Effector memory CD4-positive, alpha-beta T cell (primary cell): ENCODE measurements around the gene SMC5.

Experiments used
- DNase-seq, 3 donors: peaks; one replicate each; pipeline ENCODE4 v3.0.0-alpha.2; 2020
- H3K27ac ChIP-seq: 2 replicates; pipeline ENCODE4 v1.7.0; 2013; ENCODE audit warnings: mild to moderate bottlenecking, low read length, moderate library complexity; ENCODE audit not compliant: insufficient read depth, poor library complexity, severe bottlenecking
- H3K27me3 ChIP-seq: replicated peaks from 2 replicates; pipeline ENCODE4 v1.7.0; 2013; ENCODE audit warnings: mild to moderate bottlenecking, low read length; ENCODE audit not compliant: insufficient read depth, control insufficient read depth, poor library complexity, severe bottlenecking
- H3K36me3 ChIP-seq: 2 replicates; pipeline ENCODE4 v1.7.0; 2013; ENCODE audit warnings: mild to moderate bottlenecking, low read length, moderate library complexity; ENCODE audit not compliant: control insufficient read depth, insufficient read depth
- H3K4me1 ChIP-seq: 2 replicates; pipeline ENCODE4 v1.7.0; 2013; ENCODE audit warnings: low read length, mild to moderate bottlenecking; ENCODE audit not compliant: control insufficient read depth, insufficient read depth, poor library complexity, severe bottlenecking
- H3K4me3 ChIP-seq: 2 replicates; pipeline ENCODE4 v1.7.0; 2013; ENCODE audit warnings: low read length, low read depth, mild to moderate bottlenecking; ENCODE audit not compliant: insufficient read depth, poor library complexity, severe bottlenecking
- H3K9me3 ChIP-seq: 2 replicates; pipeline ENCODE4 v1.7.0; 2013; ENCODE audit warnings: mild to moderate bottlenecking, low read length, moderate library complexity; ENCODE audit not compliant: control insufficient read depth

SMC5 gene

DNA sequence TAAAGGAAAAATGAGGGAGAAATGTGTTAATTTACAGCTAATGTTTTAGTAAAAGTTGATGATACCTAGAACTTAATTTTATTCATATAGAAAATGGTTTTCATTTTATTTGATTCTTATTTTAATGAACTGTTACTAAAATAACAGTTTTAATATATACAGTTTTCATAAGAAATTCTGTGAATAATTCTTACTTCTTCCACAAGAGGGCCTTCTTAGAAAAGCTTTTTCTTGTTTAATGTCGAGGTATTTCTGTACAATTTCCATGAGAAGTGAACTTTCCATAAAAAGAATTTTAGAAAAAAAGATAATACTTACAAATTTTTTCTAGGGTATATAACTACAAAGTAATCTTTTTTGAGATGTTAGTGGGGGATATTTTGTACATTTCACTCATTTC is 81.8 kb downstream of the SMC5 start:
- no peak overlapping the region for H3K4me3 ChIP-seq
- DNase-seq: no peak
- no peaks in the 10 kb centered on the region for H3K27me3 ChIP-seq
- no peaks in the 10 kb centered on the region for H3K9me3 ChIP-seq
- no peaks in the 10 kb centered on the region for H3K4me1 ChIP-seq
- H3K27ac ChIP-seq: no peak overlapping the region
- no peaks in the 10 kb centered on the region for H3K36me3 ChIP-seq

DNA sequence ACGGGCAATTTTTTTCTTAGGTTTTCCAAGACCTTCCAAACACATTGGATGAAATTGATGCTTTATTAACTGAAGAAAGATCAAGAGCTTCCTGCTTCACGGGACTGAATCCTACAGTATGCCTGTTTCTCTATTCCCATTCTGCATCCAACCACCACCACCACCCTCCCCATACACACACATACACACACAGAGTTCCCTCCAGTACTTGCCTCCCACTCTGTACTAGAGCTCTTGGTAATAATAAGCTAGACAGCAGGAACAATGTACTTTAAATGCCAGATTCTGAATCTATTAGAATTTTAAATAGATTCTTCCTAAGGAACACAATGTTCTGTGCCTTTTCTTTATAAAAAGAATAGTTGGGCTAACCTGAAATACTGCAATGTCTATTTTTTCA is 88.3 kb downstream of the SMC5 start:
- H3K27ac ChIP-seq: no peak overlapping the region
- no peaks in the 10 kb centered on the region for H3K27me3 ChIP-seq
- DNase-seq: no peak
- H3K9me3 ChIP-seq: no peaks in the 10 kb centered on the region
- H3K4me1 ChIP-seq: no peaks in the 10 kb centered on the region
- H3K4me3 ChIP-seq: no peak overlapping the region
- peaks cover 18% of the 10 kb centered on the region for H3K36me3 ChIP-seq

DNA sequence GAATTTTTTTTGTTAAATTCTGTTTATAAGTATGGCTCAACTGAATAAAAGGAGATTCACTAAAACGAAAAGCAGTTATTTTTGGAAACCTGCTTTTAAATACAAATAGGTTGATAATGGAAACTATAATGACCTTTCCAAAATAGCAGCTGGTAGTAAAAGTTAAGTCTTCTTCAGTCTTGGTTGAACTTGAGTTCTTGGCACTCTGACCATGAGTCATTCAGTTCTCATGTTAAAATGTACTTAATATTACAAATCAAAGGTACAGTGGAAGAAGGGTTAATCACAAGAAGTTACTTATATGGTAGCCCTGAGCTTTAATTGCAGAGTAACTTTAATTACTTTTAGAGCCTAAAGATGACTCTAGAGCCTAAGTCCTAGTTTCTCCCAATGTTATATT is 93.6 kb downstream of the SMC5 start:
- no peaks in the 10 kb centered on the region for H3K9me3 ChIP-seq
- no peaks in the 10 kb centered on the region for H3K27me3 ChIP-seq
- no peak overlapping the region for H3K27ac ChIP-seq
- no peaks in the 10 kb centered on the region for H3K4me1 ChIP-seq
- no peak for DNase-seq
- peaks cover 9% of the 10 kb centered on the region for H3K36me3 ChIP-seq
- H3K4me3 ChIP-seq: no peak overlapping the region

DNA sequence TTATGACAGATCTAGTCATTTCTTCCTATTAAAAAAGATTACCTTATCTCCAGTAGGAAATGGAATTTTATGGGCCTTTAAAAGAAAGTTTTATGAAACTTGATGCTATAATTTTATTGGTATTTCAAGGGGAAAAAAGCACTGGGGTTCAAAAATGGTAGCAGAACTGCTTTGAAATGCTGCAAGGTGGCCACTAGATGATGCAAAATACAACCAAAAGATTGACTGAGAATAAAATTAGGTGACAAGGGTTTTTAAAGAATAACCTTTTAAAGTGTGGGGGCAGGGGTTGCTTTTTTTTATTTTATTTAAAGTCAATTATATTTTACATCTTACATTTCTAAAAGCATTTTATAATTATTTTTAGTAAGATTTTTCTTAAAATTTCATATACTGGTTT is 94.0 kb downstream of the SMC5 start:
- Histone ChIP-seq H3K4me3 (no peak overlapping the region), H3K36me3 (peaks cover 9% of the 10 kb centered on the region), H3K4me1 (no peaks in the 10 kb centered on the region), H3K27me3 (no peaks in the 10 kb centered on the region), H3K9me3 (no peaks in the 10 kb centered on the region), H3K27ac (no peak overlapping the region)
- no peak for DNase-seq

DNA sequence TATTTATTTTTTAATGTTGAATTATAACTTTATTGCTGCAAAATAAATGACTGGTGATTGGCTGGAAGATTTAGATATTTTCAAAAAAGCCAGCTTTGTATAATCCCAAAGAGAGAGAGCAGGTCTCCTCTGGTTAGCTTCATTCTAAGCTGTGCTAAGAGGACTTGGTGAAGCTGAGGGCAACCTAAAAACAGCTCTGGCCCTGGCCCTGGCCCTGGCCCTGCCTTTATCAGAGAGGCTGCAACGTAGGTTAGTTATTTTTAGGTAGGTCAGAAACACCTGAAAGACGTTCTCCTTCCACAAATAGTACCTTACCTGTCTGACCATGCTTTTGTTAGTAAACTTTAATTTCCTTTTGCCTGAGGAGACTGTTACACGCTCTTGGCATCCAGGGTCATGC is 97.0 kb downstream of the SMC5 start:
- Histone ChIP-seq H3K4me1 (no peaks in the 10 kb centered on the region), H3K27ac (no peak overlapping the region), H3K27me3 (no peaks in the 10 kb centered on the region), H3K4me3 (no peak overlapping the region), H3K9me3 (no peaks in the 10 kb centered on the region), H3K36me3 (no peaks in the 10 kb centered on the region)
- DNase-seq: no peak

DNA sequence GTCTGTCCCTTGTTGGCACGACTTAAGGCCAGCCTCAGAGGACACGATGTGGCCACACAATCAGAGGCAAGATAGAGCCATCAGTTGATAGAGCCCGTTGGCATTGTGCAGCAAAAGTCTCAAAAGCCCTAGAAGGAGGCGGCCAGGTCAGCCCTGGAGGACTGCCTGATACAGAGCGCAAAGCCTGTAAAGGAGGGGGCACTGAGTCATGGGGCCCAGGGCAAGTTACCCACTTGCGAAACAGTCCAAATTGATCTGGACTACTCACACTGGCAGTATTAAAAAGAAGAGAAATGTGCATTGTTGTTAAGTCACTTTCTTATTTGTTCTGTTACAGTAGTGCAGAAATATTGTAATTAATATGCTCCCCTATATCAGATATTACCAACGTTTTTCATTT is 104.2 kb downstream of the SMC5 start:
- Histone ChIP-seq H3K4me3 (no peak overlapping the region), H3K36me3 (no peaks in the 10 kb centered on the region), H3K9me3 (no peaks in the 10 kb centered on the region), H3K27ac (no peak overlapping the region), H3K27me3 (no peaks in the 10 kb centered on the region), H3K4me1 (no peaks in the 10 kb centered on the region)
- DNase-seq: no peak

GRCh38 chr9:70363760-70364159 is 105.0 kb downstream of the SMC5 start:
- H3K27ac ChIP-seq: no peak overlapping the region
- no peaks in the 10 kb centered on the region for H3K4me1 ChIP-seq
- H3K9me3 ChIP-seq: no peaks in the 10 kb centered on the region
- H3K4me3 ChIP-seq: no peak overlapping the region
- no peak for DNase-seq
- H3K27me3 ChIP-seq: no peaks in the 10 kb centered on the region
- no peaks in the 10 kb centered on the region for H3K36me3 ChIP-seq

DNA sequence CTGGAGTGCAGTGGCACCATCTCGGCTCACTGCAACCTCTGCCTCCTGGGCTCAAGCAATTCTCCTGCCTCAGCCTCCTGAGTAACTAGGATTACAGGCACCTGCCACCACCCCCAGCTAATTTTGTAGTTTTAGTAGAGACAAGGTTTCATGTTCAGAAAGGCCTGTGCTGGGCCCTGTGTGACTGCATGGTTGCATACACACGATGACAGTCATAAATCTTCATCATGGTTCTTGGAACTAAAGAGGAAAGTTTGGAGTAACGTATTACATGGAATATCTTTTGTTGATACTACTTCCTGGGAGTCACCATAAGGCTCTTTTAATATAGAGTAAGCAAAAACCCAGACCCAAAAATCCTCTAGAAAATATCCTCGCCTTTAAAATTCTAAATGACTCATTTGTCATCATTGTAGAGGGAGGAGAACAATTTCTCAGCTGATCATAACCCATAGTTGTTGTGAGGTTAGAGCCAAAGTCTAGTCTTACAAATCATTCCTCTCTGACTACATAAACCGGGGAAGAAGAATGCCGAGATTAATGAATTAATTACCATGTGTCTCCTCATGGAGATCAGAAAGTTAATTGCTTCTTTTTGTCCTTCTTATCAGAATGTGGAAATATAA is 108.6 kb downstream of the SMC5 start:
- no peaks in the 10 kb centered on the region for H3K27me3 ChIP-seq
- H3K4me3 ChIP-seq: no peak overlapping the region
- H3K27ac ChIP-seq: no peak overlapping the region
- H3K36me3 ChIP-seq: no peaks in the 10 kb centered on the region
- no peaks in the 10 kb centered on the region for H3K9me3 ChIP-seq
- DNase-seq: no peak
- no peaks in the 10 kb centered on the region for H3K4me1 ChIP-seq

DNA sequence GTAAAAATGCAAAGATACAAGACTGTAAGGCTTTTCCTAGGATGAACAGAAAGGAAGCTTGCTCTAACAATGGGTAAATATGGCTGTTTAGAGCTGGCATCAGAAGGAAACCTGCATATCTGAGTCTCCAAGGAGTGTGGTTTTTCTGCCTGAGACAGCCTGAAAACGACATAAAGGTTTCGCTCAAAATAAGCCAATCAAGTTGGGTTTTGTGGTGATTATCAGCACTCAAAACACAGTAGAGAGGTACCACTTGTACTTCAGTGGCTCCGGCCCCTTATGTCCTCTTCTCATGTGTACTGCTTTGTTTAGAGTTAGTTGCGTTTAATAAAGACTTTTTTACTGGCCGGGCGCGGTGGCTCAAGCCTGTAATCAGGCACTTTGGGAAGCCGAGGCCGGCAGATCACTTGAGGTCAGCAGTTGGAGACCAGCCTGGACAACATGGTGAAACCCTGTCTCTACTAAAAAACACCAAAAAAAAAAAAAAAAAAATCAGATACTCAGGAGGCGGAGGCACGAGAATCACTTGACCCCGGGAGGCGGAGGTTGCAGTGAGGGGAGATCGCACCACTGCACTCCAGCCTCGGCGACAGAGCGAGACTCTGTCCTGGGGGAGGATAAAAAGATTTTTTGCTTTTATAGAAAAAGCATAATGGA is 116.3 kb downstream of the SMC5 start:
- H3K9me3 ChIP-seq: no peaks in the 10 kb centered on the region
- H3K4me1 ChIP-seq: no peaks in the 10 kb centered on the region
- no peaks in the 10 kb centered on the region for H3K36me3 ChIP-seq
- H3K4me3 ChIP-seq: no peak overlapping the region
- no peak for DNase-seq
- H3K27me3 ChIP-seq: no peaks in the 10 kb centered on the region
- H3K27ac ChIP-seq: no peak overlapping the region

DNA sequence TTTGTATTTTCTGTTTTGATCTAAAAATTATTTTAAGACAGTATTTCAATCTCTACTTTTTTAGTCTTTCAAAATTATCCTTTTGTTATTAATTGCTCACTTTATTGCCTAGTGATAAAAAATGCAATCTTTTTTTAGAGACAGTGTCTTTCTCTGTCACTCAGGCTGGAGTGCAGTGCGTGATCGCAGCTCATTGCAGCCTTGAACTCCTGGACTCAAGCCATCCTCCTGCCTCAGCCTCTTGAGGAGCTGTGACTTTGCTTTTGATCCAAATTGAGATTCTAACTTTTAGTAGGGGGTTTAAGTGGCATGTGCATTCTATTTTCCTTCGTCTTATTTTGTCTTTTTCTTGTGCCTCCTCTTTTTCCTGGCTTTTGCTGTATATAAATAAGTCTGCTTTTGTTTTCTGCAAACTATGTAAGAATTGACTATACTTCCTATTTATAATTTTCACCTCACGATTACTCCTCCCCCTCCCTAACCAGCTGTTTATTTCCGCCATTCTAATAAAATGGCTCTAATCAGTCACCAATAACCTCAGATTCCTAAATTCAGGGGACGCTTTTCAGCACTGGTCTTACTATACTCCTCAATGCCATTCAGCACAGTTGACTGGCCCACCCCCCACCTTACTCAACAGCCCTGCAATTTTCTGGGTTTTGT is 123.4 kb downstream of the SMC5 start:
- no peak for DNase-seq
- Histone ChIP-seq H3K4me3 (no peak overlapping the region), H3K4me1 (no peaks in the 10 kb centered on the region), H3K9me3 (no peaks in the 10 kb centered on the region), H3K27ac (no peak overlapping the region), H3K27me3 (no peaks in the 10 kb centered on the region), H3K36me3 (peaks cover 15% of the 10 kb centered on the region)
